ENCODE measurements around the gene GSN. TPM values are rescaled to one million over a fixed set of nuclear protein-coding genes. Genes with fewer than 3 reads are reported as not detected.

GSN gene
- total and polyA plus RNA-seq, 2 of the 13 experiments (the other 11 are each of a cell fraction or from before 2014, with no cell fraction given), result 294 to 307 TPM

DNA sequence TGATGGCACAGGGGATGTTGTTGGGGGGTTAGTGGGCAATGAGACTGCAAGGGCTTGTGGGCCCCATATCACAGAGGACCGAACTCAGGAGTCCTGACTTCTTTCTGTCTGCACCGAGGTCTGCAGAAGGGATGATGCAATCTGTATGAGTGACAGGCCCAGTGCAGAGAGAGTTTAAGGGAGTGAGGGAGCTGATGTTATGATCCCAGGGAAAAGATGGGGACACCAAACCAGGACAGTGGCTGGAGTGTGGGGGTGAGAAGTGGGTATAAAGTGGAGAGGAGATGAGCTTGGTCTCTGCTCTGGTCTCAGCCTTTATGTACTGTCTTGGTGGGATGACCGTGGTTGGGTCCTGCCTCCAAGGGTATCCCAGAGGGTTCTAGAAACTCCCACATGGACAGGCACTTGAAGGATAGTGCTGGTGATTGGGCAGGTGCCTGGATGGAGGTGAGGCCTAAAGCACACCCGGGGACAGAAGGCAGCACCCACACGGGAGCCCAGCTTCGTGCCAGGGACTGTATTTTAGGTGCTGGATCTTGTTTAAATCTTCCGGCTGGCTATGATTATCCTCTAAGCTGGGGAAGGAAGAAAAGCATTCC lies 21.9 kb downstream of the GSN start (continued):
- TF ChIP-seq ZNF550 (CRISPR knock-in tag; IDR thresholded peaks at IDR 0.05; ENCODE audit: borderline replicate concordance) (no peak), JUNB (CRISPR knock-in tag; IDR thresholded peaks at IDR 0.05; ENCODE audit: borderline replicate concordance) (no peak; the same call in 1 of the 2 replicates), SRF (IDR thresholded peaks at IDR 0.05; ENCODE audit: low read depth, low read length) (no peak), YEATS4 (CRISPR knock-in tag; IDR thresholded peaks at IDR 0.05; ENCODE audit: borderline replicate concordance) (no peak), NR2F6 (IDR thresholded peaks at IDR 0.05) (no peak), NR2F6 (CRISPR knock-in tag; IDR thresholded peaks at IDR 0.05) (no peak), ZBTB7A (CRISPR knock-in tag; IDR thresholded peaks at IDR 0.05) (no peak), ZNF670 (CRISPR knock-in tag; IDR thresholded peaks at IDR 0.05; ENCODE audit: borderline replicate concordance) (no peak), JARID2 (CRISPR knock-in tag; IDR thresholded peaks at IDR 0.05; ENCODE audit: insufficient replicate concordance) (no peak), MYNN (CRISPR knock-in tag; IDR thresholded peaks at IDR 0.05; ENCODE audit: low read depth) (no peak), ZNF607 (CRISPR knock-in tag; IDR thresholded peaks at IDR 0.05; ENCODE audit: borderline replicate concordance) (no peak), ZNF782 (CRISPR knock-in tag; IDR thresholded peaks at IDR 0.05; ENCODE audit: borderline replicate concordance) (no peak), NFRKB (IDR thresholded peaks at IDR 0.05) (no peak), KAT7 (CRISPR knock-in tag; IDR thresholded peaks at IDR 0.05; ENCODE audit: borderline replicate concordance) (no peak), SP140L (CRISPR knock-in tag; IDR thresholded peaks at IDR 0.05; ENCODE audit: borderline replicate concordance) (no peak), PAF1 (CRISPR knock-in tag; IDR thresholded peaks at IDR 0.05) (no peak), ZNF556 (CRISPR knock-in tag; IDR thresholded peaks at IDR 0.05; ENCODE audit: borderline replicate concordance) (0 out of 2 replicates have a peak, but pooled peaks have one; percentile 21), ZNF7 (CRISPR knock-in tag; IDR thresholded peaks at IDR 0.05) (no peak), CEBPB (IDR thresholded peaks at IDR 0.05; ENCODE audit: borderline replicate concordance, low read depth, low read length) (peak; percentile 93), SOX6 (IDR thresholded peaks at IDR 0.05) (no peak), SOX6 (CRISPR knock-in tag; IDR thresholded peaks at IDR 0.05) (no peak), POLR2G (IDR thresholded peaks at IDR 0.05; ENCODE audit: low read depth, low read length) (peak; percentile 9; the same call in 1 of the 2 replicates), HNRNPL (IDR thresholded peaks at IDR 0.05; ENCODE audit: low read depth, low read length) (no peak)
- TF ChIP-seq, protein P1, sequence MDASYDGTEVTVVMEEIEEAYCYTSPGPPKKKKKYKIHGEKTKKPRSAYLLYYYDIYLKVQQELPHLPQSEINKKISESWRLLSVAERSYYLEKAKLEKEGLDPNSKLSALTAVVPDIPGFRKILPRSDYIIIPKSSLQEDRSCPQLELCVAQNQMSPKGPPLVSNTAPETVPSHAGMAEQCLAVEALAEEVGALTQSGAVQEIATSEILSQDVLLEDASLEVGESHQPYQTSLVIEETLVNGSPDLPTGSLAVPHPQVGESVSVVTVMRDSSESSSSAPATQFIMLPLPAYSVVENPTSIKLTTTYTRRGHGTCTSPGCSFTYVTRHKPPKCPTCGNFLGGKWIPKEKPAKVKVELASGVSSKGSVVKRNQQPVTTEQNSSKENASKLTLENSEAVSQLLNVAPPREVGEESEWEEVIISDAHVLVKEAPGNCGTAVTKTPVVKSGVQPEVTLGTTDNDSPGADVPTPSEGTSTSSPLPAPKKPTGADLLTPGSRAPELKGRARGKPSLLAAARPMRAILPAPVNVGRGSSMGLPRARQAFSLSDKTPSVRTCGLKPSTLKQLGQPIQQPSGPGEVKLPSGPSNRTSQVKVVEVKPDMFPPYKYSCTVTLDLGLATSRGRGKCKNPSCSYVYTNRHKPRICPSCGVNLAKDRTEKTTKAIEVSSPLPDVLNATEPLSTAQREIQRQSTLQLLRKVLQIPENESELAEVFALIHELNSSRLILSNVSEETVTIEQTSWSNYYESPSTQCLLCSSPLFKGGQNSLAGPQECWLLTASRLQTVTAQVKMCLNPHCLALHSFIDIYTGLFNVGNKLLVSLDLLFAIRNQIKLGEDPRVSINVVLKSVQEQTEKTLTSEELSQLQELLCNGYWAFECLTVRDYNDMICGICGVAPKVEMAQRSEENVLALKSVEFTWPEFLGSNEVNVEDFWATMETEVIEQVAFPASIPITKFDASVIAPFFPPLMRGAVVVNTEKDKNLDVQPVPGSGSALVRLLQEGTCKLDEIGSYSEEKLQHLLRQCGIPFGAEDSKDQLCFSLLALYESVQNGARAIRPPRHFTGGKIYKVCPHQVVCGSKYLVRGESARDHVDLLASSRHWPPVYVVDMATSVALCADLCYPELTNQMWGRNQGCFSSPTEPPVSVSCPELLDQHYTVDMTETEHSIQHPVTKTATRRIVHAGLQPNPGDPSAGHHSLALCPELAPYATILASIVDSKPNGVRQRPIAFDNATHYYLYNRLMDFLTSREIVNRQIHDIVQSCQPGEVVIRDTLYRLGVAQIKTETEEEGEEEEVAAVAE (CRISPR knock-in tag; IDR thresholded peaks at IDR 0.05; ENCODE audit: borderline replicate concordance), result no peak
- TF ChIP-seq, protein P2, sequence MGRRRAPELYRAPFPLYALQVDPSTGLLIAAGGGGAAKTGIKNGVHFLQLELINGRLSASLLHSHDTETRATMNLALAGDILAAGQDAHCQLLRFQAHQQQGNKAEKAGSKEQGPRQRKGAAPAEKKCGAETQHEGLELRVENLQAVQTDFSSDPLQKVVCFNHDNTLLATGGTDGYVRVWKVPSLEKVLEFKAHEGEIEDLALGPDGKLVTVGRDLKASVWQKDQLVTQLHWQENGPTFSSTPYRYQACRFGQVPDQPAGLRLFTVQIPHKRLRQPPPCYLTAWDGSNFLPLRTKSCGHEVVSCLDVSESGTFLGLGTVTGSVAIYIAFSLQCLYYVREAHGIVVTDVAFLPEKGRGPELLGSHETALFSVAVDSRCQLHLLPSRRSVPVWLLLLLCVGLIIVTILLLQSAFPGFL (CRISPR knock-in tag; IDR thresholded peaks at IDR 0.05), result no peak
- TF ChIP-seq, protein P3, sequence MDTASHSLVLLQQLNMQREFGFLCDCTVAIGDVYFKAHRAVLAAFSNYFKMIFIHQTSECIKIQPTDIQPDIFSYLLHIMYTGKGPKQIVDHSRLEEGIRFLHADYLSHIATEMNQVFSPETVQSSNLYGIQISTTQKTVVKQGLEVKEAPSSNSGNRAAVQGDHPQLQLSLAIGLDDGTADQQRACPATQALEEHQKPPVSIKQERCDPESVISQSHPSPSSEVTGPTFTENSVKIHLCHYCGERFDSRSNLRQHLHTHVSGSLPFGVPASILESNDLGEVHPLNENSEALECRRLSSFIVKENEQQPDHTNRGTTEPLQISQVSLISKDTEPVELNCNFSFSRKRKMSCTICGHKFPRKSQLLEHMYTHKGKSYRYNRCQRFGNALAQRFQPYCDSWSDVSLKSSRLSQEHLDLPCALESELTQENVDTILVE (CRISPR knock-in tag; IDR thresholded peaks at IDR 0.05), result 0 out of 2 replicates have a peak, but pooled peaks have one; percentile 17

All from HepG2 (cell line).